Neural cell (in vitro differentiated cells): ENCODE measurements around the gene PRM2. TPM values are rescaled to one million over a fixed set of nuclear protein-coding genes. Genes with fewer than 3 reads are reported as not detected.

Experiments
- H2AFZ ChIP-seq: fragments of 200-600, 300-800 bp; sonication (generic), shearing (Covaris generic); 2 replicates; pipeline ENCODE4 v1.6.0; 2014; ENCODE audit warnings: low read depth, mild to moderate bottlenecking, antibody characterized with exemption, low read length, moderate library complexity
- H3F3A ChIP-seq: fragments of 200-600 bp; shearing (Covaris generic); 2 replicates; pipeline ENCODE4 v1.6.1; 2016; ENCODE audit warnings: mild to moderate bottlenecking, moderate library complexity, mixed read lengths, antibody characterized with exemption, low read length; ENCODE audit not compliant: insufficient read depth, poor library complexity, severe bottlenecking
- H3K27ac ChIP-seq: fragments of 200-600, 300-800 bp; sonication (generic), shearing (Covaris generic); 2 replicates; pipeline ENCODE4 v1.5.1; 2014; ENCODE audit warnings: mild to moderate bottlenecking, low read length, moderate library complexity
- H3K27me3 ChIP-seq: fragments of 300-800, 200-600 bp; sonication (generic), shearing (Covaris generic); 2 replicates; pipeline ENCODE4 v1.6.0; 2014; ENCODE audit warnings: mild to moderate bottlenecking, low read depth, low read length, moderate library complexity; ENCODE audit not compliant: insufficient read depth
- H3K36me3 ChIP-seq: fragments of 300-800, 200-600 bp; sonication (generic), shearing (Covaris generic); 2 replicates; pipeline ENCODE4 v1.5.1; 2014; ENCODE audit warnings: mild to moderate bottlenecking, antibody characterized with exemption, low read length, moderate library complexity; ENCODE audit not compliant: insufficient read depth
- H3K4me2 ChIP-seq: fragments of 300-800, 200-600 bp; sonication (generic), shearing (Covaris generic); 2 replicates; pipeline ENCODE4 v1.6.0; 2014; ENCODE audit warnings: mild to moderate bottlenecking, low read length
- H3K4me3 ChIP-seq: fragments of 300-800, 200-600 bp; sonication (generic), shearing (Covaris generic); 2 replicates; pipeline ENCODE4 v1.5.1; 2014; ENCODE audit warnings: mild to moderate bottlenecking, low read length, moderate library complexity
- H3K79me2 ChIP-seq: fragments of 200-600 bp; shearing (Covaris generic); replicated peaks from 2 replicates; pipeline ENCODE4 v1.6.0; 2014; ENCODE audit warnings: mild to moderate bottlenecking, low read length, moderate library complexity; ENCODE audit not compliant: insufficient read depth
- H3K9ac ChIP-seq: fragments of 300-800, 200-600 bp; sonication (generic), shearing (Covaris generic); 2 replicates; pipeline ENCODE4 v1.6.1; 2016; ENCODE audit warnings: mild to moderate bottlenecking, low read length, mixed read lengths
- H3K9me2 ChIP-seq: fragments of 200-600 bp; shearing (Covaris generic); 2 replicates; pipeline ENCODE4 v1.6.1; 2016; ENCODE audit warnings: mild to moderate bottlenecking, low read length, mixed read lengths; ENCODE audit not compliant: insufficient read depth
- H3K9me3 ChIP-seq: fragments of 200-600, 300-800 bp; sonication (generic), shearing (Covaris generic); 2 replicates; pipeline ENCODE4 v1.6.1; 2016; ENCODE audit warnings: mild to moderate bottlenecking, mixed run types, low read length, moderate library complexity, mixed read lengths
- H4K20me1 ChIP-seq: fragments of 200-600 bp; shearing (Covaris generic); 2 replicates; pipeline ENCODE4 v1.6.1; 2016; ENCODE audit warnings: mild to moderate bottlenecking, mixed run types; ENCODE audit not compliant: insufficient read depth
- CTCF ChIP-seq: fragments of 450-650 bp; IDR thresholded peaks from 2 replicates; pipeline ENCODE4 v1.5.1; 2014; ENCODE audit warnings: antibody characterized with exemption, mild to moderate bottlenecking, moderate library complexity; ENCODE audit not compliant: poor library complexity, severe bottlenecking
- EP300 ChIP-seq: fragments of 450-650 bp; conservative IDR thresholded peaks from 2 replicates; pipeline ENCODE4 v1.6.1; 2014; ENCODE audit warnings: antibody characterized with exemption, mild to moderate bottlenecking, moderate library complexity; ENCODE audit not compliant: poor library complexity, severe bottlenecking
- EZH2 ChIP-seq: fragments of 200-600, 300-800 bp; shearing (Covaris generic), sonication (generic); IDR thresholded peaks from 2 replicates; pipeline ENCODE4 v1.6.1; 2014; ENCODE audit warnings: antibody characterized with exemption, low read length, borderline replicate concordance, mild to moderate bottlenecking; ENCODE audit not compliant: insufficient read depth, poor library complexity, severe bottlenecking
- MXI1 ChIP-seq: fragments of 450-650 bp; conservative IDR thresholded peaks from 2 replicates; pipeline ENCODE4 v1.6.1; 2014; ENCODE audit warnings: antibody characterized with exemption, mild to moderate bottlenecking; ENCODE audit not compliant: poor library complexity, severe bottlenecking
- POLR2AphosphoS5 ChIP-seq: IDR thresholded peaks from 2 replicates; pipeline ENCODE4 v1.6.1; 2012
- RAD21 ChIP-seq: fragments of 450-650 bp; conservative IDR thresholded peaks from 2 replicates; pipeline ENCODE4 v1.6.1; 2014; ENCODE audit warnings: antibody characterized with exemption, mild to moderate bottlenecking, moderate library complexity
- REST ChIP-seq: IDR thresholded peaks from 2 replicates; pipeline ENCODE4 v1.6.1; 2012; ENCODE audit warnings: borderline replicate concordance
- SMC3 ChIP-seq: fragments of 450-650 bp; conservative IDR thresholded peaks from 2 replicates; pipeline ENCODE4 v1.6.1; 2014; ENCODE audit warnings: antibody characterized with exemption, mild to moderate bottlenecking, moderate library complexity; ENCODE audit not compliant: poor library complexity
- TAF1 ChIP-seq: IDR thresholded peaks from 2 replicates; pipeline ENCODE4 v1.6.1; 2012; ENCODE audit warnings: low read depth
- polyA plus RNA-seq: library from polyadenylated mRNA; depleted of rRNA; stranded (reverse); fragments of >200 nt; gene quantifications from 2 replicates; pipeline ENCODE4 v1.2.3, GENCODE V29; 2014

PRM2 gene
- polyA plus RNA-seq, 1 donor from 2014 or later = not detected

GRCh38 chr16:11231367-11231970 is 44.8 kb downstream of the PRM2 start:
- no peak overlapping the region for H3K9ac ChIP-seq
- H3K27me3 ChIP-seq = no peaks in the 10 kb centered on the region
- no peak overlapping the region for H3K4me3 ChIP-seq
- no peak overlapping the region for H2AFZ ChIP-seq
- no peaks in the 10 kb centered on the region for H3K9me2 ChIP-seq
- H3K4me2 ChIP-seq = no peak overlapping the region
- H3K36me3 ChIP-seq = no peaks in the 10 kb centered on the region
- H3K9me3 ChIP-seq = no peaks in the 10 kb centered on the region
- H4K20me1 ChIP-seq = no peaks in the 10 kb centered on the region
- no peaks in the 10 kb centered on the region for H3K79me2 ChIP-seq
- H3F3A ChIP-seq = no peaks in the 10 kb centered on the region
- H3K27ac ChIP-seq = no peak overlapping the region
- no peak for TF ChIP-seq EZH2

- Histone ChIP-seq H3F3A (no peaks in the 10 kb centered on the region), H3K9me2 (no peaks in the 10 kb centered on the region), H2AFZ (no peak overlapping the region), H3K36me3 (no peaks in the 10 kb centered on the region), H3K79me2 (no peaks in the 10 kb centered on the region), H3K9me3 (no peaks in the 10 kb centered on the region), H4K20me1 (no peaks in the 10 kb centered on the region), H3K4me3 (no peak overlapping the region), H3K4me2 (no peak overlapping the region), H3K27ac (no peak overlapping the region), H3K27me3 (no peaks in the 10 kb centered on the region), H3K9ac (no peak overlapping the region)
- TF ChIP-seq REST (no peak), EP300 (no peak), MXI1 (no peak), POLR2AphosphoS5 (no peak), SMC3 (no peak), TAF1 (no peak), EZH2 (no peak), RAD21 (no peak)
Measured at GRCh38 chr16:11229906-11230305, 46.4 kb downstream of the PRM2 start.

GRCh38 chr16:11229432-11229831 is 46.8 kb downstream of the PRM2 start:
- Histone ChIP-seq H3F3A (no peaks in the 10 kb centered on the region), H3K4me3 (no peak overlapping the region), H4K20me1 (no peaks in the 10 kb centered on the region), H3K27ac (no peak overlapping the region), H3K4me2 (no peak overlapping the region), H3K9ac (no peak overlapping the region), H3K79me2 (no peaks in the 10 kb centered on the region), H3K27me3 (no peaks in the 10 kb centered on the region), H2AFZ (no peak overlapping the region), H3K9me3 (no peaks in the 10 kb centered on the region), H3K36me3 (no peaks in the 10 kb centered on the region), H3K9me2 (no peaks in the 10 kb centered on the region)
- TF ChIP-seq MXI1 (no peak), REST (no peak), EZH2 (no peak), RAD21 (no peak), TAF1 (no peak), SMC3 (no peak), CTCF (no peak), EP300 (no peak), POLR2AphosphoS5 (no peak)
